WTC11 (cell line): ENCODE measurements around the gene PFDN1. TPM values are rescaled to one million over a fixed set of nuclear protein-coding genes. Genes with fewer than 3 reads are reported as not detected.

ENCODE experiments used
- ATAC-seq: fragments of 200-7000 bp; cut with Tn5 transposase; 2 replicates; pipeline ENCODE4 v1.10.0; 2021; ENCODE audit warnings: mild to moderate bottlenecking, moderate library complexity
- CTCF ChIA-PET: fragments of 300-600 bp; sonication (Branson Sonifier 250); formaldehyde crosslinking; loops from one replicate; lab custom pipeline; 2021; ENCODE audit warnings: antibody characterized with exemption; lab: Charles Lee
- POLR2A ChIA-PET: fragments of 350-600 bp; sonication (Branson Sonifier 250); formaldehyde crosslinking; loops from one replicate; lab custom pipeline; 2021; ENCODE audit warnings: antibody characterized with exemption; lab: Charles Lee
- DNase-seq: peaks from one replicate; pipeline ENCODE4 v3.0.0; 2021; ENCODE audit warnings: low spot score
- H3K27ac Mint-ChIP-seq: 2 replicates; pipeline ENCODE4 v1.8.0; 2021; ENCODE audit warnings: mixed read lengths
- H3K27me3 Mint-ChIP-seq: 2 replicates; pipeline ENCODE4 v1.8.0; 2021; ENCODE audit warnings: low read depth, mild to moderate bottlenecking, moderate library complexity, mixed read lengths
- H3K36me3 Mint-ChIP-seq: 2 replicates; pipeline ENCODE4 v1.8.0; 2021; ENCODE audit warnings: mixed read lengths
- H3K4me1 Mint-ChIP-seq: 2 replicates; pipeline ENCODE4 v1.8.0; 2022; ENCODE audit warnings: mixed read lengths
- H3K4me3 Mint-ChIP-seq: 2 replicates; pipeline ENCODE4 v1.8.0; 2021; ENCODE audit warnings: mild to moderate bottlenecking, moderate library complexity, mixed read lengths
- H3K9me3 Mint-ChIP-seq: 2 replicates; pipeline ENCODE4 v1.8.0; 2021; ENCODE audit warnings: mixed read lengths
- FOXK1 ChIP-seq: sonication (generic); formaldehyde crosslinking; IDR thresholded peaks from 2 replicates; pipeline ENCODE4 v1.8.0; 2022; ENCODE audit warnings: mild to moderate bottlenecking, moderate library complexity, missing genetic modification reagents
- FOXP1 ChIP-seq: sonication (generic); formaldehyde crosslinking; IDR thresholded peaks from 2 replicates; pipeline ENCODE4 v1.8.0; 2022; ENCODE audit warnings: missing genetic modification reagents, mild to moderate bottlenecking, moderate library complexity, borderline replicate concordance
- KAT7 ChIP-seq: sonication (generic); formaldehyde crosslinking; IDR thresholded peaks from 2 replicates; pipeline ENCODE4 v1.8.1; 2023; ENCODE audit warnings: missing genetic modification reagents, mild to moderate bottlenecking, borderline replicate concordance
- MYBL2 ChIP-seq: sonication (generic); formaldehyde crosslinking; IDR thresholded peaks from 2 replicates; pipeline ENCODE4 v1.8.1; 2023; ENCODE audit warnings: mild to moderate bottlenecking, moderate library complexity, missing genetic modification reagents
- OVOL2 ChIP-seq: fragments of 250-450 bp; sonication (Bioruptor Pico); IDR thresholded peaks from 2 replicates; pipeline ENCODE4 v1.9.0; 2021; ENCODE audit warnings: mild to moderate bottlenecking, borderline replicate concordance
- SMAD4 ChIP-seq: sonication (generic); formaldehyde crosslinking; IDR thresholded peaks from 2 replicates; pipeline ENCODE4 v1.8.0; 2022; ENCODE audit warnings: mild to moderate bottlenecking, missing genetic modification reagents
- SOX15 ChIP-seq: fragments of 250-450 bp; sonication (Bioruptor Pico); IDR thresholded peaks from 2 replicates; pipeline ENCODE4 v1.9.0; 2021; ENCODE audit warnings: mild to moderate bottlenecking
- ZNF671 ChIP-seq: fragments of 250-450 bp; sonication (Bioruptor Pico); IDR thresholded peaks from 2 replicates; pipeline ENCODE4 v1.8.0; 2021; ENCODE audit warnings: mild to moderate bottlenecking
- total RNA-seq: library from RNA; stranded (reverse); gene quantifications from 3 replicates; pipeline ENCODE4 v1.2.3, GENCODE V29; 2021
- TF ChIP-seq, protein P1 (sequence below): sonication (generic); formaldehyde crosslinking; IDR thresholded peaks from 2 replicates; pipeline ENCODE4 v1.8.1; 2022; ENCODE audit warnings: low read depth, missing genetic modification reagents, borderline replicate concordance
- TF ChIP-seq, protein P2 (sequence below): fragments of 250-450 bp; sonication (Bioruptor Pico); IDR thresholded peaks from 2 replicates; pipeline ENCODE4 v1.8.0; 2021; ENCODE audit warnings: mild to moderate bottlenecking
- TF ChIP-seq, protein P3 (sequence below): fragments of 250-450 bp; sonication (Bioruptor Pico); IDR thresholded peaks from 2 replicates; pipeline ENCODE4 v1.9.0; 2021; ENCODE audit warnings: mild to moderate bottlenecking
- TF ChIP-seq, protein P4 (sequence below): fragments of 200-600 bp; IDR thresholded peaks from 2 replicates; pipeline ENCODE4 v1.8.0; 2022; ENCODE audit warnings: antibody characterized with exemption
- TF ChIP-seq, protein P5 (sequence below): sonication (generic); formaldehyde crosslinking; IDR thresholded peaks from 2 replicates; pipeline ENCODE4 v1.8.1; 2022; ENCODE audit warnings: missing genetic modification reagents, borderline replicate concordance
- TF ChIP-seq, protein P6 (sequence below): sonication (generic); formaldehyde crosslinking; IDR thresholded peaks from 2 replicates; pipeline ENCODE4 v1.8.0; 2022; ENCODE audit warnings: mild to moderate bottlenecking, missing genetic modification reagents
- TF ChIP-seq, protein P7 (sequence below): sonication (generic); formaldehyde crosslinking; IDR thresholded peaks from 2 replicates; pipeline ENCODE4 v1.8.0; 2022; ENCODE audit warnings: mild to moderate bottlenecking, missing genetic modification reagents
- TF ChIP-seq, protein P8 (sequence below): sonication (generic); formaldehyde crosslinking; IDR thresholded peaks from 2 replicates; pipeline ENCODE4 v1.8.1; 2023; ENCODE audit warnings: mild to moderate bottlenecking, missing genetic modification reagents, moderate library complexity
- TF ChIP-seq, protein P9 (sequence below): fragments of 250-450 bp; sonication (Bioruptor Pico); conservative IDR thresholded peaks from 2 replicates; pipeline ENCODE4 v1.9.0; 2021; ENCODE audit warnings: mild to moderate bottlenecking

The PFDN1 gene
- total RNA-seq, 1 experiment from 2014 or later, result 44.1 TPM

DNA sequence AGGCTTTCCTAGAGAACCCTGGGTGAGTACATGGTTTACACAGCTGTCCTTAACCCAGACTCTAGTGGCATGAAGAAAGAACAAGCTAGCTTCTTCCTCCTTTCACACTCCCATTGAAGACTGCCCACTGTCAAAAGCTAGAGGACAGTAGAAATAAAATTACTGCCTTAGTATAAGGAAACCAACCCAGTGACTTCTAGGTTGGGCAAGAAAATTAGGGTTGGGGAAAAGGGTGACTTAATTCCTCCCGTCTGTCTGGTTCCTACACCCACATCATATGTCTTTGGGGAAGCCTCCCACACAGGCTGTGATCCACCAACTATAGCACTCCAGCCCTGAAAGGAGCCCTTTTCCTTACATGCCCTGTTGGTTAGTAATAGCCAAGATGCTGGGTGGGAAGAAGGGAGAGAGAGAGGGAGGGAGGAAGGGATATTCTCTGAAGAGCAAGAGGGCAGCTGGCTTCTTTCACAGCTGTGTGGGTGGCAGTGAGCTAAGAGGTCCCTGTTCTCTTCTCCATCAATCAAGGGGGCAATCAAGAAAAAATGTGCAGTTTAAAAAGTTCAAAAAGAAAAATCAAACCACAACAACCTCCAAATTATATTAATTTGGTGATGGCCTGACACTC lies 21.8 kb upstream of the PFDN1 start (continued):
- no peak for TF ChIP-seq OVOL2 (CRISPR knock-in tag)
- TF ChIP-seq, protein P1, sequence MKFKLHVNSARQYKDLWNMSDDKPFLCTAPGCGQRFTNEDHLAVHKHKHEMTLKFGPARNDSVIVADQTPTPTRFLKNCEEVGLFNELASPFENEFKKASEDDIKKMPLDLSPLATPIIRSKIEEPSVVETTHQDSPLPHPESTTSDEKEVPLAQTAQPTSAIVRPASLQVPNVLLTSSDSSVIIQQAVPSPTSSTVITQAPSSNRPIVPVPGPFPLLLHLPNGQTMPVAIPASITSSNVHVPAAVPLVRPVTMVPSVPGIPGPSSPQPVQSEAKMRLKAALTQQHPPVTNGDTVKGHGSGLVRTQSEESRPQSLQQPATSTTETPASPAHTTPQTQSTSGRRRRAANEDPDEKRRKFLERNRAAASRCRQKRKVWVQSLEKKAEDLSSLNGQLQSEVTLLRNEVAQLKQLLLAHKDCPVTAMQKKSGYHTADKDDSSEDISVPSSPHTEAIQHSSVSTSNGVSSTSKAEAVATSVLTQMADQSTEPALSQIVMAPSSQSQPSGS (CRISPR knock-in tag), result no peak
- TF ChIP-seq, protein P2, sequence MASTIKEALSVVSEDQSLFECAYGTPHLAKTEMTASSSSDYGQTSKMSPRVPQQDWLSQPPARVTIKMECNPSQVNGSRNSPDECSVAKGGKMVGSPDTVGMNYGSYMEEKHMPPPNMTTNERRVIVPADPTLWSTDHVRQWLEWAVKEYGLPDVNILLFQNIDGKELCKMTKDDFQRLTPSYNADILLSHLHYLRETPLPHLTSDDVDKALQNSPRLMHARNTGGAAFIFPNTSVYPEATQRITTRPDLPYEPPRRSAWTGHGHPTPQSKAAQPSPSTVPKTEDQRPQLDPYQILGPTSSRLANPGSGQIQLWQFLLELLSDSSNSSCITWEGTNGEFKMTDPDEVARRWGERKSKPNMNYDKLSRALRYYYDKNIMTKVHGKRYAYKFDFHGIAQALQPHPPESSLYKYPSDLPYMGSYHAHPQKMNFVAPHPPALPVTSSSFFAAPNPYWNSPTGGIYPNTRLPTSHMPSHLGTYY (CRISPR knock-in tag), result no peak
- no peak for TF ChIP-seq FOXP1
- TF ChIP-seq, protein P3, sequence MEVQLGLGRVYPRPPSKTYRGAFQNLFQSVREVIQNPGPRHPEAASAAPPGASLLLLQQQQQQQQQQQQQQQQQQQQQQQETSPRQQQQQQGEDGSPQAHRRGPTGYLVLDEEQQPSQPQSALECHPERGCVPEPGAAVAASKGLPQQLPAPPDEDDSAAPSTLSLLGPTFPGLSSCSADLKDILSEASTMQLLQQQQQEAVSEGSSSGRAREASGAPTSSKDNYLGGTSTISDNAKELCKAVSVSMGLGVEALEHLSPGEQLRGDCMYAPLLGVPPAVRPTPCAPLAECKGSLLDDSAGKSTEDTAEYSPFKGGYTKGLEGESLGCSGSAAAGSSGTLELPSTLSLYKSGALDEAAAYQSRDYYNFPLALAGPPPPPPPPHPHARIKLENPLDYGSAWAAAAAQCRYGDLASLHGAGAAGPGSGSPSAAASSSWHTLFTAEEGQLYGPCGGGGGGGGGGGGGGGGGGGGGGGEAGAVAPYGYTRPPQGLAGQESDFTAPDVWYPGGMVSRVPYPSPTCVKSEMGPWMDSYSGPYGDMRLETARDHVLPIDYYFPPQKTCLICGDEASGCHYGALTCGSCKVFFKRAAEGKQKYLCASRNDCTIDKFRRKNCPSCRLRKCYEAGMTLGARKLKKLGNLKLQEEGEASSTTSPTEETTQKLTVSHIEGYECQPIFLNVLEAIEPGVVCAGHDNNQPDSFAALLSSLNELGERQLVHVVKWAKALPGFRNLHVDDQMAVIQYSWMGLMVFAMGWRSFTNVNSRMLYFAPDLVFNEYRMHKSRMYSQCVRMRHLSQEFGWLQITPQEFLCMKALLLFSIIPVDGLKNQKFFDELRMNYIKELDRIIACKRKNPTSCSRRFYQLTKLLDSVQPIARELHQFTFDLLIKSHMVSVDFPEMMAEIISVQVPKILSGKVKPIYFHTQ (CRISPR knock-in tag), result no peak
- TF ChIP-seq, protein P4, sequence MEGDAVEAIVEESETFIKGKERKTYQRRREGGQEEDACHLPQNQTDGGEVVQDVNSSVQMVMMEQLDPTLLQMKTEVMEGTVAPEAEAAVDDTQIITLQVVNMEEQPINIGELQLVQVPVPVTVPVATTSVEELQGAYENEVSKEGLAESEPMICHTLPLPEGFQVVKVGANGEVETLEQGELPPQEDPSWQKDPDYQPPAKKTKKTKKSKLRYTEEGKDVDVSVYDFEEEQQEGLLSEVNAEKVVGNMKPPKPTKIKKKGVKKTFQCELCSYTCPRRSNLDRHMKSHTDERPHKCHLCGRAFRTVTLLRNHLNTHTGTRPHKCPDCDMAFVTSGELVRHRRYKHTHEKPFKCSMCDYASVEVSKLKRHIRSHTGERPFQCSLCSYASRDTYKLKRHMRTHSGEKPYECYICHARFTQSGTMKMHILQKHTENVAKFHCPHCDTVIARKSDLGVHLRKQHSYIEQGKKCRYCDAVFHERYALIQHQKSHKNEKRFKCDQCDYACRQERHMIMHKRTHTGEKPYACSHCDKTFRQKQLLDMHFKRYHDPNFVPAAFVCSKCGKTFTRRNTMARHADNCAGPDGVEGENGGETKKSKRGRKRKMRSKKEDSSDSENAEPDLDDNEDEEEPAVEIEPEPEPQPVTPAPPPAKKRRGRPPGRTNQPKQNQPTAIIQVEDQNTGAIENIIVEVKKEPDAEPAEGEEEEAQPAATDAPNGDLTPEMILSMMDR, result no peak
- TF ChIP-seq FOXK1 (CRISPR knock-in tag), result no peak
- no peak for TF ChIP-seq MYBL2 (CRISPR knock-in tag)
- TF ChIP-seq, protein P5, sequence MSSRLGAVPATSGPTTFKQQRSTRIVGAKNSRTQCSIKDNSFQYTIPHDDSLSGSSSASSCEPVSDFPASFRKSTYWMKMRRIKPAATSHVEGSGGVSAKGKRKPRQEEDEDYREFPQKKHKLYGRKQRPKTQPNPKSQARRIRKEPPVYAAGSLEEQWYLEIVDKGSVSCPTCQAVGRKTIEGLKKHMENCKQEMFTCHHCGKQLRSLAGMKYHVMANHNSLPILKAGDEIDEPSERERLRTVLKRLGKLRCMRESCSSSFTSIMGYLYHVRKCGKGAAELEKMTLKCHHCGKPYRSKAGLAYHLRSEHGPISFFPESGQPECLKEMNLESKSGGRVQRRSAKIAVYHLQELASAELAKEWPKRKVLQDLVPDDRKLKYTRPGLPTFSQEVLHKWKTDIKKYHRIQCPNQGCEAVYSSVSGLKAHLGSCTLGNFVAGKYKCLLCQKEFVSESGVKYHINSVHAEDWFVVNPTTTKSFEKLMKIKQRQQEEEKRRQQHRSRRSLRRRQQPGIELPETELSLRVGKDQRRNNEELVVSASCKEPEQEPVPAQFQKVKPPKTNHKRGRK (CRISPR knock-in tag), result no peak

DNA sequence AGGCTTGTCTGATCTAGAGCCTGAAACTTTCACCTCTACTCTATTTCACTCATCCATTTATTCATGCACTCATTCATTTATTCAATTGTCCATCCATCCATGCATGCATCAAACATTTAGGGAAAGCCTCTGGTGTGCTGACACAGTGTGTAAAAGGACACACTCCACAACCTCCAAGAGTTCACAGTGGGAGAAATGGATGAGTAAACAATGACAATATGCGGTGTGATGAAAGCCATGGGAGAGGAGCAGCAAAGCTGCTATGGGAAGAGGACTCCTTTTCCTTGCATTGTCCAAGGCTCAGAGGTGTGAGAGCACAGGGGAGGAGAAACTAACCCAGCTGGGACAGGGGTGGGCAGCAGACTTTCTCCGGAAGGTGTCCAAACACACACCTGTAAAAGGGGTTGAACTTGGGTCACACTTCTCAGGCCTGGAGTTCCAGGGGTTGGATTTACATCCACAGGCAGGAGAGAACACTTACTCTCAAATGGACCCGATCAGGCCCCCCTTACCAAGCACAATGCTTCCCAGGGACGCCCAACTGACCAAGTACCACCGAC lies 21.2 kb upstream of the PFDN1 start:
- Mint-ChIP-seq H3K9me3 (peaks cover 5% of the 10 kb centered on the region; the same call in 1 of the 2 replicates), H3K27ac (no peak overlapping the region), H3K27me3 (peaks cover 3% of the 10 kb centered on the region), H3K4me3 (no peak overlapping the region), H3K4me1 (peaks cover 15% of the 10 kb centered on the region), H3K36me3 (no peaks in the 10 kb centered on the region)
- ATAC-seq, result no peak
- ChIA-PET POLR2A (interaction anchor here (0.5 to 0.6 kb wide), 2 partner anchors 12 to 83 kb away, joined by 3 read pairs; no protein-coding TSS in a partner anchor), CTCF (interaction anchor here (2.8 to 7.6 kb wide), 2 partner anchors 21 to 22 kb away, joined by 21 to 79 read pairs; partner anchors contain the start of gene HBEGF)
- DNase-seq, result no peak
- TF ChIP-seq, protein P6, sequence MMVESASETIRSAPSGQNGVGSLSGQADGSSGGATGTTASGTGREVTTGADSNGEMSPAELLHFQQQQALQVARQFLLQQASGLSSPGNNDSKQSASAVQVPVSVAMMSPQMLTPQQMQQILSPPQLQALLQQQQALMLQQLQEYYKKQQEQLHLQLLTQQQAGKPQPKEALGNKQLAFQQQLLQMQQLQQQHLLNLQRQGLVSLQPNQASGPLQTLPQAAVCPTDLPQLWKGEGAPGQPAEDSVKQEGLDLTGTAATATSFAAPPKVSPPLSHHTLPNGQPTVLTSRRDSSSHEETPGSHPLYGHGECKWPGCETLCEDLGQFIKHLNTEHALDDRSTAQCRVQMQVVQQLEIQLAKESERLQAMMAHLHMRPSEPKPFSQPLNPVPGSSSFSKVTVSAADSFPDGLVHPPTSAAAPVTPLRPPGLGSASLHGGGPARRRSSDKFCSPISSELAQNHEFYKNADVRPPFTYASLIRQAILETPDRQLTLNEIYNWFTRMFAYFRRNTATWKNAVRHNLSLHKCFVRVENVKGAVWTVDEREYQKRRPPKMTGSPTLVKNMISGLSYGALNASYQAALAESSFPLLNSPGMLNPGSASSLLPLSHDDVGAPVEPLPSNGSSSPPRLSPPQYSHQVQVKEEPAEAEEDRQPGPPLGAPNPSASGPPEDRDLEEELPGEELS (CRISPR knock-in tag), result no peak
- no peak for TF ChIP-seq KAT7
- TF ChIP-seq, protein P7, sequence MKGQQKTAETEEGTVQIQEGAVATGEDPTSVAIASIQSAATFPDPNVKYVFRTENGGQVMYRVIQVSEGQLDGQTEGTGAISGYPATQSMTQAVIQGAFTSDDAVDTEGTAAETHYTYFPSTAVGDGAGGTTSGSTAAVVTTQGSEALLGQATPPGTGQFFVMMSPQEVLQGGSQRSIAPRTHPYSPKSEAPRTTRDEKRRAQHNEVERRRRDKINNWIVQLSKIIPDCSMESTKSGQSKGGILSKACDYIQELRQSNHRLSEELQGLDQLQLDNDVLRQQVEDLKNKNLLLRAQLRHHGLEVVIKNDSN, result no peak
- TF ChIP-seq SOX15 (CRISPR knock-in tag), result no peak
- TF ChIP-seq, protein P2 (CRISPR knock-in tag), result no peak
- no peak for TF ChIP-seq ZNF671
- no peak for TF ChIP-seq FOXK1 (CRISPR knock-in tag)
- TF ChIP-seq, protein P8, sequence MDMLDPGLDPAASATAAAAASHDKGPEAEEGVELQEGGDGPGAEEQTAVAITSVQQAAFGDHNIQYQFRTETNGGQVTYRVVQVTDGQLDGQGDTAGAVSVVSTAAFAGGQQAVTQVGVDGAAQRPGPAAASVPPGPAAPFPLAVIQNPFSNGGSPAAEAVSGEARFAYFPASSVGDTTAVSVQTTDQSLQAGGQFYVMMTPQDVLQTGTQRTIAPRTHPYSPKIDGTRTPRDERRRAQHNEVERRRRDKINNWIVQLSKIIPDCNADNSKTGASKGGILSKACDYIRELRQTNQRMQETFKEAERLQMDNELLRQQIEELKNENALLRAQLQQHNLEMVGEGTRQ (CRISPR knock-in tag), result no peak
- TF ChIP-seq SMAD4 (CRISPR knock-in tag), result no peak
- TF ChIP-seq, protein P9, sequence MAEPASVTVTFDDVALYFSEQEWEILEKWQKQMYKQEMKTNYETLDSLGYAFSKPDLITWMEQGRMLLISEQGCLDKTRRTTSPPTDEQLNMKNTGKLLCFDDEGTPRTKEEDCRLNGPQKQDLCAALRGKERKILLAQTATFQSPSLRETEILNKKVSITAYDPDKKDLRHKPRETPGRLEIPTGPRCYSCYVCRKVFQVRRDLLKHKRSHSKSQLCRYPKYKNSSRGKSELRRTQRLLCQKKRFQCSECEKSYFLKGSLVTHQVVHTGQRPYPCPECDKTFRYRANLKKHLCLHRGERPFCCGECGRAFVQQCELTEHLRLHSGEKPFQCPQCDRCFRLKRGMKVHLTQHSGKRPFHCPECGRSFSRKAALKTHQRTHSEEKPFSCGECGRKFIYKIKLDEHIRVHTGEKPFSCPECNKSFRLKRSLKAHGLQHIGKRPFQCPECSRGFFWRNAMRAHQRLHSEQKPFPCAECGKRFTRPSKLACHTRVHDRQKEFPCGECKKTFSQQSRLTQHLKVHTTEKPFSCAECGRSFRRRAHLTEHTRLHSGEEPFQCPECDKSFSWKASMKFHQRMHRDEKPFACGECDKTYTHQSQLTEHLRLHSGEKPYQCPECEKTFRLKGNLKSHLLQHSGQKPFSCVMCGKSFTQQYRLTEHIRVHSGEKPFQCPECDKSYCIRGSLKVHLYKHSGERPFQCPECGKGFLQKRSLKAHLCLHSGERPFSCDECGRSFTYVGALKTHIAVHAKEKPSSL (CRISPR knock-in tag), result no peak
